Parathyroid adenoma (tissue), 2 donors: ENCODE results near the gene GDPD5.

ENCODE experiments used
- H2AFZ ChIP-seq: fragments of 300-600 bp; sonication (generic); one replicate; pipeline ENCODE4 v1.7.0; 2017; ENCODE audit warnings: antibody characterized with exemption, mild to moderate bottlenecking
- H3K27ac ChIP-seq: fragments of 300-600 bp; sonication (generic); one replicate; pipeline ENCODE4 v1.7.0; 2017
- H3K27me3 ChIP-seq: fragments of 300-600 bp; sonication (generic); one replicate; pipeline ENCODE4 v1.7.0; 2017; ENCODE audit warnings: low read length; ENCODE audit not compliant: control insufficient read depth, insufficient read depth
- H3K36me3 ChIP-seq: fragments of 300-600 bp; sonication (generic); one replicate; pipeline ENCODE4 v1.7.0; 2017; ENCODE audit warnings: low read length; ENCODE audit not compliant: control insufficient read depth, insufficient read depth
- H3K4me1 ChIP-seq: fragments of 300-600 bp; sonication (generic); one replicate; pipeline ENCODE4 v1.7.0; 2017; ENCODE audit warnings: control low read depth
- H3K4me2 ChIP-seq: fragments of 300-600 bp; sonication (generic); one replicate; pipeline ENCODE4 v1.7.0; 2017; ENCODE audit warnings: low read length
- H3K4me3 ChIP-seq: fragments of 300-600 bp; sonication (generic); one replicate; pipeline ENCODE4 v1.7.0; 2017; ENCODE audit warnings: low read depth, low read length
- H3K79me2 ChIP-seq: fragments of 300-600 bp; sonication (generic); one replicate; pipeline ENCODE4 v1.7.0; 2017; ENCODE audit warnings: control low read depth
- H3K9ac ChIP-seq: fragments of 300-600 bp; sonication (generic); one replicate; pipeline ENCODE4 v1.7.0; 2017; ENCODE audit warnings: mild to moderate bottlenecking
- H3K9me3 ChIP-seq: fragments of 300-600 bp; sonication (generic); one replicate; pipeline ENCODE4 v1.7.0; 2017; ENCODE audit warnings: low read length; ENCODE audit not compliant: control insufficient read depth
- TF ChIP-seq, protein P1 (sequence below): fragments of 300-600 bp; sonication (generic); IDR thresholded peaks from one replicate; pipeline ENCODE4 v1.7.0; 2017; ENCODE audit warnings: antibody characterized with exemption, mild to moderate bottlenecking
- donor health status: primary hyperparathyroidism.

Gene GDPD5

DNA sequence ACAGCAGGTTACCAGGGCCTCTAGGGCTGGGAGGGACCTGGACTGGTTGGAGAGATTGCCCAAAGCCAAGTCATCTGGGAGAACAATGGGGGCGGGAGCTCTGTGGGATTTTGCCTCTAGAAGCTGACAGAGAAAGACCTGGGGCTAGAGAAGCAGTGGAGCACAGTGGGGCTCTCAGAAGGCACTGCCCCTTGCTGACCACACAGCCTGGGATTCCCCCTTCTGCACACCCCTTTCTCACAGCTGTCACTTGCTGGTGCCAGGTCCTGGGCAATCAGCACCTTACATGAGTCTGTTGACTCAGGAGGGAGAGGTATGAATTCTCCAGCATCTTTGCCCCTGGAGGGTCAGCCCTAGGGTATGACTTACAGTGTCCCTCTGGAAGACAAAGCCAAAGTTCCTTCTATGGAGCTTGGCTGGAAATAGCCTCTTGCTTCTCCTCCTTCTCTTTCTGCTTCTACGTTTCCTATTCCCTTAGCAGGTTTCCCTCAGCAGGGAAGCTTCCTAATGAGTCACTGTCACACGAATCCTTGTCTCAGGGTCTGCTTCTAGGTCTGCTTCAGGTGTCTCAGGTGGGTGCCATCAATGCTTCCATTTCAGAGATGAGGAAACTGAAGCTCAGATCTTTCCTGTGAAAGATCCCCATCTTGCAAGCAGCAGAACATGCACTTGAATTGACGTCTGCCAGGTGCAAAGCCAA, 27.0 kb downstream of the GDPD5 start:
- H3K79me2 ChIP-seq = no peaks in the 10 kb centered on the region
- TF ChIP-seq, protein P1, sequence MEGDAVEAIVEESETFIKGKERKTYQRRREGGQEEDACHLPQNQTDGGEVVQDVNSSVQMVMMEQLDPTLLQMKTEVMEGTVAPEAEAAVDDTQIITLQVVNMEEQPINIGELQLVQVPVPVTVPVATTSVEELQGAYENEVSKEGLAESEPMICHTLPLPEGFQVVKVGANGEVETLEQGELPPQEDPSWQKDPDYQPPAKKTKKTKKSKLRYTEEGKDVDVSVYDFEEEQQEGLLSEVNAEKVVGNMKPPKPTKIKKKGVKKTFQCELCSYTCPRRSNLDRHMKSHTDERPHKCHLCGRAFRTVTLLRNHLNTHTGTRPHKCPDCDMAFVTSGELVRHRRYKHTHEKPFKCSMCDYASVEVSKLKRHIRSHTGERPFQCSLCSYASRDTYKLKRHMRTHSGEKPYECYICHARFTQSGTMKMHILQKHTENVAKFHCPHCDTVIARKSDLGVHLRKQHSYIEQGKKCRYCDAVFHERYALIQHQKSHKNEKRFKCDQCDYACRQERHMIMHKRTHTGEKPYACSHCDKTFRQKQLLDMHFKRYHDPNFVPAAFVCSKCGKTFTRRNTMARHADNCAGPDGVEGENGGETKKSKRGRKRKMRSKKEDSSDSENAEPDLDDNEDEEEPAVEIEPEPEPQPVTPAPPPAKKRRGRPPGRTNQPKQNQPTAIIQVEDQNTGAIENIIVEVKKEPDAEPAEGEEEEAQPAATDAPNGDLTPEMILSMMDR = no peak
- no peaks in the 10 kb centered on the region for H3K36me3 ChIP-seq
- H2AFZ ChIP-seq = no peak overlapping the region
- no peak overlapping the region for H3K4me3 ChIP-seq
- no peaks in the 10 kb centered on the region for H3K27me3 ChIP-seq
- H3K27ac ChIP-seq = no peak overlapping the region
- no peaks in the 10 kb centered on the region for H3K4me1 ChIP-seq
- no peaks in the 10 kb centered on the region for H3K9me3 ChIP-seq
- no peak overlapping the region for H3K9ac ChIP-seq
- H3K4me2 ChIP-seq = no peak overlapping the region

DNA sequence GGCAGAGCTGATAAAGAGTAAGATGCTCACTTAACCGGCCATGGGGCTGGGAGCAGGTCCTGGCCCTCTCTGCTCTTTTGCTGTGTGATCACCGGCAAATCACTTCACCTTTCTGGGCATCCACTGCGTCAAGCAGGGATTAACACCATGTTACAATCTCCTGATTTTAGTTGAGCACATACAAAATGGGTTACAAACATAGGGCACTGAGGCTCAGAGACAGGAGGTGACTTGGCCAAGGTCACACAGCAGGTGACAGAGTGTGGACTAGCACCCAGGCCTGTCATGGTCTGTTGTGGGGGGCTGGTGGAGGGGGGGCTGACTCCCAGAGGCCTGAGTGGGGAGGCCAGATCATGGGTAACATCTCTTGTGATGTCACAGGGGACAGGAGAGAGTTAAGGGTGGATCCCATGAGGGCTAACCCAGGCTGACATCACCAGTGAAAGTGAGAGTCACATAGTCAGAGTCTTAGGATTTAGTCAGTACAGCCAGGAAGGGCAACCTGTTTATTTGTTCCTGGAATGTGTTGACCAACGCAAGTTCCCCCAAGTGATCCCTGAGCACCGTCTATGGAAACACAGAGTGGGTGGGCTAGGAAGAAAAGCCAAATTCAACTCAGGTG, 27.8 kb downstream of the GDPD5 start:
- Histone ChIP-seq H3K36me3 (no peaks in the 10 kb centered on the region), H3K4me1 (no peaks in the 10 kb centered on the region), H3K79me2 (no peaks in the 10 kb centered on the region), H3K27ac (no peak overlapping the region), H2AFZ (no peak overlapping the region), H3K9ac (no peak overlapping the region), H3K27me3 (no peaks in the 10 kb centered on the region), H3K4me3 (no peak overlapping the region), H3K4me2 (no peak overlapping the region), H3K9me3 (no peaks in the 10 kb centered on the region)
- TF ChIP-seq, protein P1 = no peak

DNA sequence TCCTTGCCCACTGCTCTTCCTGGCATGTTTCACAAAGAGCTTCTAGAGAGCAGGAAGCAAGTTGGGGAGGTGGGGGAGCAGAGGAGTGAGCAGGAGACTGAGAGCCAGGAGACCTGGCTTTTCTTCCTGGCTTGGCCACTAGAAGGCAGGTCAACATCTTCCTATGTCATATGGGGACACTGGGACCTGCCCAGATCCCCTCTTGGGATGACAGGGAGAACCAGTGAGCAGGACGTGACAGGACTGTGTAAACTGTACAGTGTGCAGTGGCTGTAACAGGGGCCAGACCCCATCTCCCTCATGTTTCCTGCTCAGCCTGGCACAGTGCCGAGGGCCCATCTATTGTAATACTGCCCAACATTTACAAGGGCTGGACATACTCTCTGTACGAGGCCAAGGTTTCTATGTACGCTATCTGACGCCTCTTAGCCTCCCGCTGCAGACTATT, 29.4 kb downstream of the GDPD5 start:
- no peak overlapping the region for H3K27ac ChIP-seq
- TF ChIP-seq, protein P1 = no peak
- H3K9me3 ChIP-seq = no peaks in the 10 kb centered on the region

DNA sequence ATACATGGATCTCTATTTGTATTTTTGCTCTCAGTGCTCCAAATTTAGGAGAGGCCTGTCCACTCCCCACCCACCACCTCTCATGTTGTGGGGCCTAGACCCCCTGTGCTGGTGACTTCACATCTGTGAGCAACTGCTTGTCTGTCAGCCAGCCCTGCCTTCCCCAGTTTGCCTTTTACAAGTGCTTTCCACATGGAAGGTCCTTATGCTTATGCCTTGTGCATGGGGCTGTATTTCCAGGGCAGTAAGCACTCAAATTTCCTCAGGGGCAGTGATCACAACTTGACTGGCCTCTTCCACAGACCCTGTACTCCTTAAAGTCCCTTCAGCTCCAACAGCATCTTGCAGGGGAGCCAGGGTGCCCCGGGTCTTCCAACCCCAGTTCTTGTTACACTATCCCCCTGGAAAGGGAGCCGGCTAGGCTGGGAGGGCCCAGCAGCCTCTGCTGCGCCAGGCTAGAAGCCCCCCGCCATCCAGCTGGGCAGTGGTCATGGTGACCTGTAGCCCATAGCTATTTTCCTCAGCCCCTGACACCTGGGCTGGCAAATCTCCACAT, 29.9 kb downstream of the GDPD5 start:
- no peak overlapping the region for H2AFZ ChIP-seq
- no peaks in the 10 kb centered on the region for H3K79me2 ChIP-seq
- H3K27me3 ChIP-seq = no peaks in the 10 kb centered on the region
- H3K4me2 ChIP-seq = no peak overlapping the region
- H3K36me3 ChIP-seq = no peaks in the 10 kb centered on the region
- no peaks in the 10 kb centered on the region for H3K4me1 ChIP-seq
- TF ChIP-seq, protein P1 = no peak
- no peak overlapping the region for H3K27ac ChIP-seq
- no peaks in the 10 kb centered on the region for H3K9me3 ChIP-seq
- no peak overlapping the region for H3K4me3 ChIP-seq
- no peak overlapping the region for H3K9ac ChIP-seq

More for the DNA sequence above, 29.4 kb downstream of the GDPD5 start:
- Histone ChIP-seq H2AFZ (no peak overlapping the region), H3K4me2 (no peak overlapping the region), H3K9ac (no peak overlapping the region), H3K36me3 (no peaks in the 10 kb centered on the region), H3K79me2 (no peaks in the 10 kb centered on the region), H3K27me3 (no peaks in the 10 kb centered on the region), H3K4me1 (no peaks in the 10 kb centered on the region), H3K4me3 (no peak overlapping the region)
